ENCODE measurements around the gene ADRA2C. TPM values are rescaled to one million over a fixed set of nuclear protein-coding genes. Genes with fewer than 3 reads are reported as not detected.

ADRA2C gene
- polyA plus RNA-seq, 1 donor: 7.2 TPM

DNA sequence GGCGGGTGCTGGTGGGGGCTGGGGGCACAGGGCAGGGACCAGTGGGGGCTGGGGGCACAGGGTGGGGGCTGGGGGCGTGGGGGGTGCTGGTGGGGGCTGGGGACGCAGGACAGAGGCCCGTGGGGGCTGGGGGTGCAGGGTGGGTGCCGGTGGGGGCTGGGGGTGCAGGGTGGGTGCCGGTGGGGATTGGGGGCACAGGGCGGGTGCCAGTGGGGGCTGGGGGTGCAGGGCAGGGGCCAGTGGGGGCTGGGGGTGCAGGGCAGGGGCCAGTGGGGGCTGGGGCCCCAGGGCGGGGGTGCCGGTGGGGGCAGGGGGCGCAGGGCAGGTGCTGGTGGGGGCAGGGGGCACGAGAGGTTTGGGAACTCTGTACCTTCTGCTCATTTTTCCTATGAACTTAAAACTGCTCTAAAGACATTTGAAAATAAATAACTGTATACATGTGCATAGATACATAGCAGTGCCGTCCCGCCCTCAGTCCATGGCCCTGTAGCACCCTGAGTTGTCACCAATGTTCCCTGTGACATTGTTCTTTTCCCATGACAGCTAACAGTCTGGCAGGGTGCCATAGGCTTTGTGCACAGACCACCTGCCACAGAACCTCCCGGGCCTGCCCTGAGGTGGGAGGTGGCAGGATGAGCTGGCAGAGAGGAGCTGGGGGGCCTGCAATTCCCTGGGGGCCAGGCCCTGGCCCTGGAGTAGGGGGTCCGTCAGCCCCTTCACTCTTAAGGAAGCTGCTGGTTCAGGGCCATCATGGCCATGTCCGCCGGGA lies 35.6 kb upstream of the ADRA2C start:
- no peak for DNase-seq

DNA sequence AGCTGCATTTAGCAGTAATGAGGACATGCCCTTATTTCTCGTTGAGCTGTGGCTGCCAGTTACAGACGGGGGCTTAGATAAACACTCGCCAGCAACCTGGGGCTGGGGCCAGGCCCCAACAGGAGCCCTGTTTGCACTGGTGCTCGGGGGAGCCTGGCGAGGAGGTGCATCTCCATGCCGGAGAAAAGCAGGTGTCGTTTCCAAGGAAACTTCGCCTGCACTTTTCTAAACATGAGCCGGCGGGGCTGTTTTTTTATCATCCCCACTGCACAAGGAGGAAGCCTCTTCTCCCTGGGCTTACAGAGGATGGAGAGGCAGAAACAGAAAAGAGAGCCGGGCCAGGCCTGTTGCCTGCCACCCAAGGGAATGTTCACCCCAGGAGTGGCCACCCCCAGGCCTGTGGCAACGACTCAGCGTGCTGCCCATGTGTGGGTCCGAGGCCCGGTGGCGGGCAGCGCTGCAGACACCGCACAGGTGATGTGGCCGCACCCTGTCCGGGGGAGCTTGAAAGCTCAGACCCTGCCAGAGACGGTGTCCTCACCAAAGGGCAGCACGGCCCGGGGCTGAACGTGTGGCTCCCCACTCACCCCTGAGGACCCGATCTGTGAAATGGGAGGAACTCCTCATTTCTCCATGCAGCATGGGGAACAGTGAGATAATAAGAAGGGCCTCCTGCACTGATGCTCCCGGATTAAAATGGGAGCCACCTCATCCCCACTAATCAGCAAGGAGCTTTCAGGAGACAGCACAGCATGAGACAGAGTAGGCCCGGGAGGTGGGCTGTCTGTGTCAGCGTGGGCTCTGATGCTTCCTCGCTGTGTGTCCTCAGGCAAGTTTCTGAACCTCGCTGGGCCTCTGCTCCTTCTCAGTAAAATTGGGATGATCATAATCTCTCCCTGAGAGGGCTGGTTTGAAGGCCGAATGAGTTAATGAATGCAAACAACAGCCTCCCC lies 33.8 kb upstream of the ADRA2C start:
- DNase-seq: no peak

DNA sequence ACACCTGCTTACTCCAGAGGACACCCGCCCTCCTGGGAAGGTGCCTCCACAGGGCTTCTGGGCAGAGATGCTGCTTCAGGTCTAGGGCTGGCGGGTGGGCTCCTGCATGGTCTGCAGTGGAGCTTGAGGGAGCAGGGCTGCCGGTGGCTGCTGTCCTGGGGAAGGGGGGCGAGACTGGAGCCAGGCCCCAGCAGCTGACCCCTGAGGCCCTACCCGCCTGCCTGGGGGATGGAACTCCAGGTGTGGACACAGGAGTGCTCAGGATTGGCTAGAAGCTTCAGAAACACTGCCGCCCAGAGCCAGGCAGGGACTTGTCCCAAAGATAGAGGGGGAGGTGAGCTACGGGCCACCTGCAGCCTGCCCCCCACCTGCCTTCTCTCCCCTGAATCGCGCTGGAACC lies 33.0 kb upstream of the ADRA2C start:
- DNase-seq: no peak

DNA sequence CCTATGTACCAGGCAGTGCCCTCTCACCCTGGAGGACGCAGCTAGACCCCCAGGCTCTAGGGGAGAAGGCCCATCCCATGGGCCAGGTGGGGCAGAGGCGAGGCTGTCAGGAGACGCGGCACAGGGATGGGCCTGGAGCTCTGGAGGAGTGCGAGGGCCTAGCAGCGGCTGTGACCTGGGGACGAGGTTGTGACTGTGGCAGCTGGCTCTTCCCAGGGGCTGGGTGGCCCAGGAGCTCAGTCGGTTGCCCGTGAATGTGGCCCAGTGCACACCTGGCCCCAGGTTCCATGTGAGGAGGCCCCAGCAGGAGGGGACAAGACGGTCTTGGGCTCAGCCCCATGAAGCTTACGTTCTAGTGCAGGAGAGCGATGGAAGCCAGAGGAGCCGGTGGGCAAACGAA lies 31.0 kb upstream of the ADRA2C start:
- no peak for DNase-seq

DNA sequence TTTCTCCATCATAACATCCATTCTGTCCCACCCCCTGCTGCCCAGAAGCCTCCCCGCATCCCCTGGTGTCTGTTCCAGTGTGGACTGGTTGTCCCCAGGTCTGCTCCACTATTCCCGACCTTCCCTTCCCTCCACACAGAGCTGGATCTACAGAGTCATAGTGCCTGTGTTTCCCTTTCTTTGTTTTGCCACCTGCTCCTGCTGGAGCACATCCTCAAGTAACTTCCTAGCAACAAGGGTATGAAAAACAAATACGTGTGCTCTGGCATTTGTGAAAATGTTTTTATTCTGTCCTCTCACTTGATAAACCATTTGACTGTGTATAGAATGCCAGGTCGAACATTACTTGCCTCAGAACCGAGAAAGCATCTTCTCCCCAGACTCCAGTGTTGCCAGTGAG lies 29.9 kb upstream of the ADRA2C start:
- DNase-seq: no peak

DNA sequence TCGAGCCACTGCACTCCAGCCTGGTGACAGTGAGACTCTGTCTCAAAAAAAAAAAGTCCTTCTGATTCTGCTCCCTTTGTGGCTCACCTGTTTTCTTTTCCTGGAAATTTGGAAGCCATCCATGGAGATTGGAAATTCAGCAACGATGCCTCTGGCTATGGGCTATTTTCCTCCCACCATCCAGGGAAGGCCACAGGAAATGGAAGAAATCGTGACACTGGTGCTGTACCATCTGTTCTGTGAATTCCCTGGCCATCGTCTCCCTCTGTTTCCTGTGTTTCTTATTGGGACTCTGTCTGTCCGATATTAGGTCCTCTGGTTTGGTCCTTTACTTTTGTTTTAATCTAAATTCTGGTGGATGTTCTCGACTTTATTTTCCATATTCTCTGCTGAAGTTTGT lies 29.4 kb upstream of the ADRA2C start:
- DNase-seq: no peak

DNA sequence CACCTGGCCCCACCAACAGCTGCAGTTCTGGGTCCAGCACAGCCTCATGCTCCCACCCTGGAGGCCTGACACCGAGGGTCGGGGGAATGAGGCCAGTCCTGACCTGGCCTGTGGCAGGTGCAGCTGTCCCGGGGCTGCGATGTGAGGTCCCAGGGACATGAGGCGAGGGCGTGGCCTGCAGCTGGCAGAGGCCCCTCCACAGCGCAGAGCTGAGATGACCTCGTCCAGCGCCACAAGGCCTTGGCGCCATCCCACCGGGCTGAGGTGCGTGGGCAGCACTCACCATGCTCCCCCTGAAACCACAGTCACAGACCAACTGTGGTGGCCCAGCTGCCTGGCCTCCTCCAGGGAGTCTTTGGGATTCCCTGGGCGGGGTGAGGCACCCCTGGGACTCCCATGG lies 26.6 kb upstream of the ADRA2C start:
- no peak for DNase-seq

DNA sequence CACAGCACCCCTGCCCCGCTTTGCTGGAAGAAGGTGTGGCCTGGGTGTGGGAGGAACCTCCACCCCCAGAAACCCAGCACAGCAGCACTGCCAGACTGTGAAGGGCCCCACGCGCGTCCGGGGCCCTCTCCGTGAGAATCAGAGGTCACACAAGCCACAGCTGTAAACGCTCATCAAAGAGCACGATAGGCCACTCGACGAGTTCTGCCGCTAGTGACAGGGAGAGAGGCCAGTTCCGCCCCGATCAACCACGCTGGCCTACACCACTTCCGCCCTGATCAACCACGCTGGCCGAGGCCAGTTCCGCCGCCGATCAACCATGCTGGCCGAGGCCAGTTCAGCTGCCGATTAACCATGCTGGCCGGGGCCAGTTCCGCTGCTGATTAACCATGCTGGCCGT lies 25.9 kb upstream of the ADRA2C start:
- DNase-seq: no peak

DNA sequence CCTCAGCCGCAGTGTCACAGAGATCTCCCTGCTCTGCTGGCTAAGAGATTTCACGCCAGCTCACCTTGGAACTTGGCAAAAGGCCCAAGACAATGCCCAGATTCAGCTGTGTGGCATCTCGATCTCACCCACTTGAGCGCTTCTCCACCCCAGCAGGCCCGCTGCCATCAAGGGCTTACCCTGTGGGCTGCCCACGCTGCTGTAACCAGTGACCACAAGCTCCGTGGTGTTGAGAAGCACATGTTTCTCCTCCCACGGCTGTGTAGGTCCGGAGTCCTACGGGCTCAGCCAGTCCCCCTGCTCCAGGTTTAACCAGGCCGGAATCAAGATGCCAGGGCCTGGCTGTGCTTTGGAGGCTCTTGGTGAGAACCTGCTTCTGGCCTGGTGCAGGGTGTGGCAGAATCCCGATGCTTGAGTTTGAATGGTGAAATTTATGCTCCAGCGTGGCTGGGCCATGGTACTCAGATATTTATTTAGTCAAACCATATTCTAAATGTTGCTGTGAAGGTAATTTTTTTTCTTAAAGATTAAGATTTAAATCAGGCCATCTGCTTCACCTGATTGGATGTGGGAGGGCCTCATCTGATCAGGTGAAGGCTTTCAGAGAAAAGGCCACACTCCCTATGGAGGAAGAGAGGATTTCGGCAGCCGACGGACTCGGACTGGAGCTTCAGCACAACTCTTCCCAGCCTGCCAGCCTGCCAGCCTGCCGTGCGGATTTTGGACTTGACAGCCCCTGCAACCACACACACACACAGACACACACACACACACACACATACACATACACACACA lies 24.8 kb upstream of the ADRA2C start:
- DNase-seq: no peak

DNA sequence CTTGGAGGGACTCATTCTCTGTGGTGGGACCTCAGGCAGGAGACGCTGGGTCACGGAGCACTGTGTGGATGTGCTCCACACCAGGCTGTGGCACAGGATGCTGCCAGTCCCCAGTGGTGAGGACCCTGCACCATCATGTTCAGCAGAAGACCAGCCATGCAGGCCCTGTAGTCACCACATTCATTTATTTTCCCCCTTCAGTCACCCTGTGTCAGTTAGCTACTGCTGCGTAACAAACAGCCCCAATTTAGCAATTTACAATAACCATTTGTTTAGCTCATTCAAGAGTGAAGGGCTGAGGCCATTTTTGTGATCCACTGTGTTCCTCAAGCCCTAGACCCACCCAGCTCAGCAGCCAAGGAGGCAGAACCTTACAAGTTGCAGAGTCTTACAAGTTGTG lies 23.6 kb upstream of the ADRA2C start:
- no peak for DNase-seq

DNA sequence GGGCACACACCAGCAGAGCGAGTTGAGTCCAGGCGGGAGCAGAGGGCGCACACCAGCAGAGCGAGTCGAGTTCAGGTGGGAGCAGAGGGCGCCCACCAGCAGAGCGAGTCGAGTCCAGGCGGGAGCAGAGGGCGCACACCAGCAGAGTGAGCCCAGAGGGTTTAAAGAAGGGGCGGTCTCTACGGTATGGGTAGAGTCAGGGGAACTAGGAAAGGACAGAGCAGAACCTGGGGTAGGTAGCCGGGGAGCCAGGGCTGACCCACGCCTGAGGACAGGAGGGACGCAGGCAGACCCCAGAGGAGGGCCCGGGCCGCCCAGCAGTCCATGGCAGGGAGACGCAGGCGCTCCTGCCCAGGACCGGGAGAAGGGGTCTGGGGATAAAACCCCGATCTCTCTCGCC lies 22.0 kb upstream of the ADRA2C start:
- DNase-seq: no peak

DNA sequence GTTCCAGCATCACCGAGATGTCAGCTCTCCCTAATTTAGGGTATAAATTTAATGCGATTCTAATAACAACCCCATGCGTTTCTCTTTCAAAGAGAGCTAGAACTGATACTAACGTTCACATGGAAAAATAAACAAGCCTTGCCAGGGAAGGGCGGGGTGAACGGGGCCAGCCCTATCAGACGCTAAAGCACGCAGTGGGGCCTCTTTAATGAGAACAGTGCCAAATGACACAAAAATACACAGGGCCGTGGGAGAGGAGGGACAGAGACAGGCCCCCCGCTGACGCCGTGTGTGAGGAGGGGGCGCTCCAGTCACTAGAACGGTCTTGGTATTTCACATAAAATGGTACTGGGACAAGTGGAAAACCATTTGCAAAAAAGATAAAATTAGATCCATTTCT lies 21.3 kb upstream of the ADRA2C start:
- no peak for DNase-seq

DNA sequence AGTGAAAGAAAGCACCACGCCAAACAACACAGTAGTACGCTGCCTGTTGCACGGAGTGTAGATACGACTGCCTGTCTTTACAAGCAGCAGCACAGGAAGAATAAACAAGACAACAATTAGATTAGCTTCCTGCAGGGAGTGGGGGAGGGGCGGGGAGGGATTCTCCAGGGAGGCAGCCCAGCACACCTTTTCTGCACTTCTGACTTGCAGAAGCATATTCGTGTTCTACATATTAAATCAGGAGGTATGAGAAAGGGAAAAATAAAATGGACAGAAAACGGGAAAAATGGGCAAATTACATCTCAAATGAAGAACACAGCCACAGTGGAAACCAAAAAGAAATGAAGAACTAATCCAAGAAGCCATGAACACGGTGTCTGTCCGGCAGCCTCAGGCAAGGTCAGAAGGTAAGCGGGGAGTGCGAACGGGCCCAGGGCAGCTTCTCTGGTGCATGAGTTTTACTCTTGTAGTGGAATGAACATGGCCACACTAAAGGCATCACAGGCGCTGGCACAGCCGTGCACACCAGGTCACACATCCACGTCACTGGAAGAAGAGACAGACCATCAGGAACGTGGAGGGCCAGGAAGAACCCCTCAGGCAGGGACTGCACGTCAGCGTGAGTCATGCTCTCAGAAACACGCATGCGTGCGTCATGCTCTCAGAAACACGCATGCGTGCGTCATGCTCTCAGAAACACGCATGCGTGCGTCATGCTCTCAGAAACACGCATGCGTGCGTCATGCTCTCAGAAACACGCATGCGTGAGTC lies 20.1 kb upstream of the ADRA2C start:
- no peak for DNase-seq

DNA sequence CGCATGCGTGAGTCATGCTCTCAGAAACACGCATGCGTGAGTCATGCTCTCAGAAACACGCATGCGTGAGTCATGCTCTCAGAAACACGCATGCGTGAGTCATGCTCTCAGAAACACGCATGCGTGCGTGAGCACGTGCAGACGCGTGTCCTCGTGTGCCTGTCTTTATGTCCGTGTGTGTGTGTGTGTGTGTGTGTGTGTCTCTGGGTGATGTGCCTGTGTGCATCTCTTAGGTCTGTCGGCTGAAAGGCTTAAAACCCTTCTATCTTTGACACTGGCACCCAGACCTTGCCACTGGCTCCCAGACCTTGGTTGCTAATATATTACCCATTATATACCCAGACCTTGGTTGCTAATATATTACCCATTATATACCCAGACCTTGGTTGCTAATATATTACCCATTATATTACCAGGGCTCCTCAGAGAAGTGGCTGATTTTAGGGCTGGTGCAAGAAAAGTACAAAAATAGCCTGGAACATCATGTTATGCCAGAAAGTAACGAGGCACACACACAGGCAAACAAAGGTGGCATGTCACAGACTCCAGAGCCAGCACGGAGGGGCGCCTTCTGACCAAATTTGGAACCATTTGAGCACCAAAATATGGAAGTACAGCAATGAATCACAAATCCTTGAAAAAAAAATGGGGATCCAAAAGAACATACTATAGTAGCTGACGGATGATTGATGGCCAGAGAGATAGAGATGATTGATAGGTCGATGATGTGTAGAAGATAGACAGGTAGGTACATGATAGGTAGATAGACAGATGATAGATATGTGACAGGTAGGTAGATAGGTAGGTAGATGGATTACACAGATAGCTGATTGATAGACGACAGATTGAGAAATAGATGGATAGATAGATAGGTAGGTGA lies 19.2 kb upstream of the ADRA2C start:
- no peak for DNase-seq

DNA sequence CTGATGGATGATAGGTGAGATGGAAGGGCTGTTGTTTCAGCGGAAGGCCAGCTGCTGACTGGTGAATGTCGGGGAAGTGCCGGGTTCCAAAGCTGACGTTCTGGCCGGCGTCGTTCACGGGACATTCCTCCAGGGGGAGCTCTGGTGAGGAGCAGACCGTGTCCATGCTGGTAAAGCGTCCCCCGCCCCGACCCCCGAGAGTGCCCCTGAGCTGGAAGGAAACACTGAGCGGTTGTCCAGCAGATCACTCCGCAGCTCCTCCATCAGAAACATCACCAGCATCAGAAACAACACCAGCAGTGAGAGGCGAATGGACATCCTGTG lies 18.6 kb upstream of the ADRA2C start:
- no peak for DNase-seq

DNA sequence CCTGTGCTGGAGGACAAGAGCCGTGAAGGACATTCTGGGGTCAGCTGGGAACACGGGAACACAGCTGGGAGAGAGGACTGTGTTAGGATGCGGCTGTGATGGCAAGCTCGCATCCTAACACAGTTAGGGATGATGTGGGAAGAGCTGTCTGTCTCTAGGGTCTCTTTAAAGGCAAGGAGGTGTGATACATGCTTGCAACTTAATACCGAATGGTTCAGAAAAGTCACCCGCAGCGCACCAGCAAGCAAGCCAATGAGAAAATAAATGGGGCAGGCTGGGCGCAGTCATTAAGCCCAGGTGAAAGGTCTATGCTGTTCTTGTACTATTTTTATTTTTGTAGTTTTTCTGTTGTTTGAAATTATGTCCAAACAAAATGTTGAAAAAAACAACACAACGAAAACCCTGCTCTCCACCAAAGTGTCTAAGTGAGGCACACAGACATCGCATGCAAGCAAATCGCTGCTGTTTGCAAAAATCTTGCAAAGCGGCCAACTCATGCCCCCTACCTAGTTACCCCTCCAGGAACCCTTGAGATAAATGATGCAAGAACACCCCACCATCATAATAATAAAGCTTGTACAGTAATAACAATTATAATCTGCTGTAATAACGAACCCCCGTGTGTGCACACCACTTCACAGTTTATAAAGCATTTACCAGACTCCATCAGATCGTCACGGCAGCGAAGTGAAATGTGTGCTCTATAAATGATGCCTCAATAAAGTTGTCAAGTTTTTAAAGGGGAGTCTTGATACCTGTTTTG lies 17.9 kb upstream of the ADRA2C start:
- DNase-seq: no peak

DNA sequence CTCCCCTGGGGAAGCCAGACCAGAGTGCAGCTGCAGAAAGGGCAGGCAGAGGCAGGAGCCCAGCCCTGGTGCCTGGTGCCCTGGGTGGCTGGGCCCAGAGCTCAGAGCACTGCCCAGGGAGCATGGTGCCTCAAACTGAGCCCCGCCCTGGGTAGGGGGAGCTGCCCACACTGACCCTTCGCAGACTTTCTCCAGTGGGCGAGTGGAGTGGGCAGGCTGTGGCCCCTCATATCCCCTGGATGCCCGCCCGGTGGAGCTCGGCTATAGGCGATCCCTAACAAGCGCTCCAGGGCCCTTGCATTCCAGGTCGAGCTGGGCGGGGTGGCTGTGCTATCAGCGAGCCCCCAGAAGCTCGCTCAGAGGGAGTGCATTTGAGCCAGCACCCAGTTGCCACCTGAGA lies 17.1 kb upstream of the ADRA2C start:
- DNase-seq: no peak

DNA sequence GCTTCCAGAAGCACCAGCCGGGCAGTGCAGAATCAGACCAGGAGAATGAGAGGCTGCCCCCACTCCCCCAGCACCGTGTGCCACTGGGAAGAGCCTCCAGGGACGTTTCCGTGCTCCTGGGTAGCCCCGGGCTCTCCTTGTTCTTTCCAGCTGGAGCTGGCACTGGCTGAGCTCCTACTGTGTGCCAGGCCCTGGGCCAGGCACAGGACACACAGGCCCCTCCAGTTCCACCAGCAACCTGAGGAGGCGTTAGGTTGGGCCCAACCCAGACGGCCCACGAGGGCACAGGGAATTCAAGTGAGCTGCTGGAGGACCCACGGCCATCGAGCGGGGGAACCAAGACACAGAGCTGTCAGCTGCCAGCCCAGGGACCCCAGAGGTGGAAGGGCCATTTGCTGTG lies 15.9 kb upstream of the ADRA2C start:
- no peak for DNase-seq

DNA sequence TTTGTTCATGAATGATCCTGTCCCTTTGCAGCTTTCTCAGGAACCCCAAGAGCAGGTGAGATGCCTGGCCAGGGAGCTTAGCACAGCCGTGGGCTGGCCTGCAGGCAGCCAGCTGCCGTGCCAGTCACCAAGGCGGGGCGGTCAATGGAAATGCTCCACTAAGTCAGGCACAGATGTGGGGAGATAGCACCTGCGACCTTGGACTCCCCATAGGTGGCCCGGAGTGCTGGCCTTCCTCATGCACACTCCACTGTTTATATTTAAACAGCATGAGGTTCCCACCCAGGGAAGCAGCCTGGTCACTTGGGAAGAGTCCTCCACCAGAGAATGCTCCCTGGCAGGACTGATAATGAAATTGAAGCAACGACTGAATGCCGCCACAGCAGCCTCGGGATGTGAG lies 14.2 kb upstream of the ADRA2C start:
- DNase-seq: no peak

DNA sequence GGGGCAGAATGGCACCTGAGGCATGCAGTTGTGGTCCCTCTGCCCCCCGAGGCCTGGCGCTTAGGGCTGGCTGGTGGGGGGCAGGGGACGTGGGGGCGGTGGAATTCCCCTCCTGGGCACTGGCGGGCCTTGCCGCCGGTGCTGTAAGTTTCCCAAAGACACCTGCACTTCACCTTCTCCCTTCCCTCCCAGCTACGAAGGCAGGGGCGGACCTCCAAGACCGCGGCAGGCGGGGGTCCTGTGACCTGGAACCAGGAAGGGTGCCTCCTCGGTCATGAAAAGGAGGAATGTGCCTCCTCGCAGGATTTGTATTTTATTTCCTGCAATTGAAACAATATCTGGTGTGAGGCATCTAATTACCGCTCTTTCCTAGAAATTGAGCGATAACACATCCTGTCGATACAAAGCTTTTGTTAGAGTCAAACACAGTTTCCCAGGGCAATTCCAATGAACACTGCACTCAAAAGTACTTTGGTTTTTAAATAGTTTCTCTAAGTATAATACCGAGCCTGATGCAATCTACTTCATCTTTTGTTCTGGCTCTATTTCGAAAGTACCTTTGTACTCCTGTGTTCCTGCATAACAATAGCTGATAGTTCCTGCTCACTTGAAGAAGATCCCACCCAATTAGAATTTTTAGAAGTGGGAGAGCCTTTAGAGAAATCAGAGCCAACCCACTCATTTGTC lies 12.3 kb upstream of the ADRA2C start:
- no peak for DNase-seq

Measured in left kidney (tissue), 2 donors.